SK-N-MC (cell line): ENCODE data around the gene PDE4D.

Experiments
- EZH2 ChIP-seq: fragments of 200-600 bp; sonication (generic); IDR thresholded peaks from one replicate; pipeline ENCODE4 v1.6.1; 2017; ENCODE audit warnings: antibody characterized with exemption
- FOXP2 ChIP-seq: optimal IDR thresholded peaks from 2 replicates; pipeline ENCODE3; 2011; ENCODE audit warnings: mild to moderate bottlenecking, moderate library complexity; ENCODE audit not compliant: insufficient read depth; ENCODE audit errors: extremely low read length, control extremely low read depth
- POLR2AphosphoS5 ChIP-seq: IDR thresholded peaks from 2 replicates; pipeline ENCODE4 v1.6.1; 2012; ENCODE audit warnings: mild to moderate bottlenecking, low read depth, low read length, borderline replicate concordance

- TF ChIP-seq EZH2 = no peak
- TF ChIP-seq POLR2AphosphoS5 = no peak
- no peak for TF ChIP-seq FOXP2
Measured at GRCh38 chr5:59770953-59771352, 122.6 kb downstream of the PDE4D start.
